Testis (tissue), 2 donors: ENCODE measurements around the gene VWA5B2.

Experiments used
- CTCF ChIP-seq, 3 experiments: fragments of 450-650 bp in 2 of 3; fragments of 200-600 bp in 1 of 3; sonication (generic) in 1 of 3; IDR thresholded peaks; one replicate each; pipeline ENCODE4 v1.5.1; 2016 to 2019; ENCODE audit warnings: antibody characterized with exemption in 3 of 3, mild to moderate bottlenecking in 2 of 3, moderate library complexity in 1 of 3
- POLR2A ChIP-seq: fragments of 450-650 bp; IDR thresholded peaks from one replicate; pipeline ENCODE4 v1.6.1; 2017; ENCODE audit warnings: antibody characterized with exemption, mild to moderate bottlenecking, moderate library complexity

- TF ChIP-seq CTCF (IDR thresholded peaks at IDR 0.05): no peak
- no peak for TF ChIP-seq POLR2A
Observed at GRCh38 chr3:184237211-184237610, 7.8 kb downstream of the VWA5B2 start.
